Trophoblast cell (in vitro differentiated cells and primary cell): Measurements from ENCODE around the gene KCNJ15.
A peak's percentile ranks its signal among the peaks of the same experiment; 100 is the strongest.

Experiments
- DNase-seq, 2 donors: peaks; one replicate each; pipeline ENCODE4 v3.0.0-alpha.2; 2016
- H2AFZ ChIP-seq: 2 replicates; pipeline ENCODE4 v1.6.1; 2013; ENCODE audit warnings: low read length, moderate library complexity, mild to moderate bottlenecking; ENCODE audit not compliant: insufficient read depth, poor library complexity
- H2AK5ac ChIP-seq: 2 replicates; pipeline ENCODE4 v1.6.1; 2013; ENCODE audit warnings: mild to moderate bottlenecking, low read length
- H2BK120ac ChIP-seq: 2 replicates; pipeline ENCODE4 v1.6.1; 2013; ENCODE audit warnings: low read length, mild to moderate bottlenecking, moderate library complexity; ENCODE audit not compliant: insufficient read depth, poor library complexity
- H2BK12ac ChIP-seq: 2 replicates; pipeline ENCODE4 v1.6.1; 2013; ENCODE audit warnings: mild to moderate bottlenecking, low read length, moderate library complexity
- H2BK5ac ChIP-seq: 2 replicates; pipeline ENCODE4 v1.6.1; 2013; ENCODE audit warnings: low read length, low read depth, moderate library complexity, mild to moderate bottlenecking; ENCODE audit not compliant: poor library complexity
- H3K14ac ChIP-seq: 2 replicates; pipeline ENCODE4 v1.6.1; 2013; ENCODE audit warnings: mild to moderate bottlenecking, low read length
- H3K18ac ChIP-seq: 2 replicates; pipeline ENCODE4 v1.6.1; 2013; ENCODE audit warnings: mild to moderate bottlenecking, low read length
- H3K23ac ChIP-seq: 2 replicates; pipeline ENCODE4 v1.6.1; 2013; ENCODE audit warnings: low read length
- H3K27ac ChIP-seq: 2 replicates; pipeline ENCODE4 v1.5.1; 2013; ENCODE audit warnings: low read depth, mild to moderate bottlenecking, inconsistent platforms, low read length, moderate library complexity
- H3K27me3 ChIP-seq: 2 replicates; pipeline ENCODE4 v1.6.1; 2013; ENCODE audit warnings: inconsistent platforms, mild to moderate bottlenecking, low read length, moderate library complexity; ENCODE audit not compliant: insufficient read depth
- H3K36me3 ChIP-seq, 2 experiments: 1 replicate in 1 of 2; 2 replicates in 1 of 2; pipeline ENCODE4 v1.6.1; 2013; ENCODE audit warnings: low read length in 2 of 2, mild to moderate bottlenecking in 2 of 2, moderate library complexity in 1 of 2; ENCODE audit not compliant: insufficient read depth in 2 of 2, control insufficient read depth in 1 of 2
- H3K4ac ChIP-seq: 2 replicates; pipeline ENCODE4 v1.6.1; 2013; ENCODE audit warnings: low read depth, mild to moderate bottlenecking, low read length, moderate library complexity
- H3K4me1 ChIP-seq, 2 experiments: 1 replicate in 1 of 2; 2 replicates in 1 of 2; pipeline ENCODE4 v1.6.1; 2013; ENCODE audit warnings: low read length in 2 of 2, mild to moderate bottlenecking in 2 of 2, moderate library complexity in 1 of 2; ENCODE audit not compliant: insufficient read depth in 2 of 2, control insufficient read depth in 1 of 2
- H3K4me2 ChIP-seq: 2 replicates; pipeline ENCODE4 v1.6.1; 2013; ENCODE audit warnings: inconsistent platforms, mild to moderate bottlenecking, low read length, moderate library complexity
- H3K4me3 ChIP-seq: 2 replicates; pipeline ENCODE4 v1.5.1; 2013; ENCODE audit warnings: mild to moderate bottlenecking, low read depth, low read length, inconsistent platforms
- H3K79me1 ChIP-seq: one replicate; pipeline ENCODE4 v1.6.1; 2013; ENCODE audit warnings: low read length
- H3K79me2 ChIP-seq: 2 replicates; pipeline ENCODE4 v1.6.1; 2013; ENCODE audit warnings: low read length, mild to moderate bottlenecking; ENCODE audit not compliant: control insufficient read depth, insufficient read depth, poor library complexity
- H3K9ac ChIP-seq: 2 replicates; pipeline ENCODE4 v1.6.1; 2013; ENCODE audit warnings: mild to moderate bottlenecking, low read length
- H3K9me3 ChIP-seq: 2 replicates; pipeline ENCODE4 v1.6.1; 2013; ENCODE audit warnings: low read depth, mild to moderate bottlenecking, control low read depth, inconsistent platforms, low read length; ENCODE audit not compliant: insufficient read depth
- H4K12ac ChIP-seq: 2 replicates; pipeline ENCODE4 v1.6.1; 2013; ENCODE audit warnings: low read depth, mild to moderate bottlenecking, low read length, moderate library complexity
- H4K8ac ChIP-seq: 2 replicates; pipeline ENCODE4 v1.6.1; 2013; ENCODE audit warnings: low read depth, mild to moderate bottlenecking, low read length, moderate library complexity
- H4K91ac ChIP-seq: one replicate; pipeline ENCODE4 v1.6.1; 2013; ENCODE audit warnings: low read depth, mild to moderate bottlenecking, low read length, moderate library complexity
- WGBS: extraction: QIAGEN DNeasy Blood & Tissue Kit; methylation state at CpG from one replicate; pipeline ENCODE4 v1.1.7; 2013; ENCODE audit warnings: missing lambda C conversion rate; ENCODE audit not compliant: insufficient read length, insufficient coverage; ENCODE audit errors: extremely low coverage; 5-methylcytosine and 5-hydroxymethylcytosine counted together

The KCNJ15 gene

DNA sequence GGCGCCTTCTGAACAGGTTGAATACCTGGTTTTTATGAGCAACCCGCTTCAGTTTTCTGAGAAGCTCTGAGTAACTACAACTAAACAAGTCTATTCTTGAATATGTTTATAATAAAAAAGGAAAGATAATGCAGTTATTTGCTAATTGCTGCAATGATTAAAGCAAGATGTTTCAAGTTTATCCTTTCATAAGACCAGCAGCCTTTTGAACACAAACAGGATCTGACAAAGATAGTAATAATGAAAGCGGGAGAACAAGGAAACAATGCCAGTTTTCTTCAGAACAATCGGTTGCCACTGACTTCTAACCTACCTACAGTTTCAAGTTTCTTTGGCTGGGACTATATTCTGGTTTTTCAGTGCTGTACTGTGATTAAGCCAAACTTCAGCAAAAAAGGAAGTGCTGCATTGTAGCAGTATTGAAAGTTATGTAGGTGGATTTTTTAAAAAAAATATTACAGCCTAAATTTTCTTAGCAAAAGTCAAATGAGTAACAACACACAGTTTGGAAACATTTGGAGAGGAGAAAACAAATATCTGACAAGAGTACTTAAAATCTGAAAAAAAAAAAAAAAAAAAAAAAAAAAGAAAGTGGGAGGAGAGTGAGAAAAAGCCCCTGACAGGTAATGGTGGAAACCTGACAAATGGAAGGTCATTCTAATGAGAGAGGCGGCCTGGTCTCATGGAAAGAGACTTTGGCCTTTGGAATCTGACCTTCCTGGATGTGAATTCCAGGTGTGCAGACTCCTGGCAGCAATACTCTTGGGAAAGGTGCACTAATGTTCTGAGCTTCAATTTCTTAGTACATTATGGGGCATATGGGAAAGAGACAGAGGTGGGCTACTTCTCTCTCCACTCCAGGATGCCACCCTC lies 11.4 kb downstream of the KCNJ15 start:
- Histone ChIP-seq H3K23ac (no peak overlapping the region), H2AFZ (no peak overlapping the region), H4K12ac (no peak overlapping the region), H2AK5ac (no peak overlapping the region), H3K27me3 (no peaks in the 10 kb centered on the region), H4K8ac (no peak overlapping the region), H3K9me3 (peaks cover 2% of the 10 kb centered on the region), H3K79me1 (peaks cover 2% of the 10 kb centered on the region), H3K4me2 (no peak overlapping the region), H3K36me3 (no peaks in the 10 kb centered on the region), H3K27ac (no peak overlapping the region), H3K18ac (no peak overlapping the region), H2BK120ac (no peak overlapping the region), H3K4me1 (peaks cover 6 to 9% of the 10 kb centered on the region in 2 experiments), H3K14ac (peak overlapping the region; percentile 29), H2BK12ac (no peak overlapping the region), H3K4ac (no peak overlapping the region), H4K91ac (peak overlapping the region; percentile 30), H3K9ac (no peak overlapping the region), H3K79me2 (no peaks in the 10 kb centered on the region), H2BK5ac (no peak overlapping the region), H3K4me3 (no peak overlapping the region)
- WGBS: no CpG with 5 or more reads among the region's 5 CpGs
- DNase-seq: no peak

DNA sequence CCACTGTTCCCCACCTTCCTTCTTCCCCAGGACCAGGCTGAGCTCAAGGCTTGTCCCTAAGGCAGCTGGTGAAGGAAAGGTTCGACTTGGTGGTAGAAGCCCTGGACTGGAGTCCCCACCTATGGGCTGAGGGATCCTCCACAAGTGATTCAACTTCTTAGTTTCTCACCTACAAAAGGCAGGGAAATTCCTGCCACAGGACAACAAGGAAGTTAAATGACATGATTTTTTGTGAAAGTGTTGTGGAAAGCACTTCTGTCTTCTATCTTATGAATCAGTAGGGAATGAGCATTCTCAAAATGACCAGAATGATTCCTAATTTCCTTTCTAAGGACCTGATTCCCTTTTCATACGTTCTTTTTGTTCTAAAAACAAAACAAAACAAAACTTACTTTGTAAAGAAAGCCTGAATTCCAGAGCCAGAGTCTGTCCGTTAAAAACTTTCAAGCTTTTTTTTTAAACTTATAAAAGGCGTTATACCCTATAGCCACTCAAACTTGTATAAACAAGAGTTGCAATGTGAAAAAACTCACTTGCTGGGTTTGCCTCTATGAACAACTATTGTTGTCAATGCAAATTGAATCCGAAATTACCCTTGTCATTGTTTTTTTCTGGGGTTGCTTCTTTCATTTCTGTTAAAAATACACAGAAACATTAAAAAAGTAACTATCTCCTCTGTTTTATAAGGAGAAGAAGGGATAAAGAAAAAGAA lies 12.2 kb downstream of the KCNJ15 start:
- H3K27me3 ChIP-seq: no peaks in the 10 kb centered on the region
- H3K4me3 ChIP-seq: no peak overlapping the region
- H3K4me2 ChIP-seq: no peak overlapping the region
- peak overlapping the region; percentile 44 for H2AK5ac ChIP-seq
- no peak overlapping the region for H3K4ac ChIP-seq
- H3K18ac ChIP-seq: no peak overlapping the region
- no peak overlapping the region for H3K9ac ChIP-seq
- DNase-seq: no peak
- H4K8ac ChIP-seq: peak overlapping the region; percentile 6
- no peaks in the 10 kb centered on the region for H3K36me3 ChIP-seq
- H2BK5ac ChIP-seq: no peak overlapping the region
- peaks cover 6 to 9% of the 10 kb centered on the region in 2 experiments for H3K4me1 ChIP-seq
- no peaks in the 10 kb centered on the region for H3K9me3 ChIP-seq
- H2BK120ac ChIP-seq: no peak overlapping the region
- no peak overlapping the region for H3K27ac ChIP-seq
- H4K91ac ChIP-seq: peak overlapping the region; percentile 30
- no peak overlapping the region for H2AFZ ChIP-seq
- no peak overlapping the region for H2BK12ac ChIP-seq
- no CpG with 5 or more reads among the region's 5 CpGs for WGBS
- no peak overlapping the region for H4K12ac ChIP-seq
- no peak overlapping the region for H3K23ac ChIP-seq
- H3K14ac ChIP-seq: peak overlapping the region; percentile 29
- no peaks in the 10 kb centered on the region for H3K79me2 ChIP-seq
- peaks cover 2% of the 10 kb centered on the region for H3K79me1 ChIP-seq

DNA sequence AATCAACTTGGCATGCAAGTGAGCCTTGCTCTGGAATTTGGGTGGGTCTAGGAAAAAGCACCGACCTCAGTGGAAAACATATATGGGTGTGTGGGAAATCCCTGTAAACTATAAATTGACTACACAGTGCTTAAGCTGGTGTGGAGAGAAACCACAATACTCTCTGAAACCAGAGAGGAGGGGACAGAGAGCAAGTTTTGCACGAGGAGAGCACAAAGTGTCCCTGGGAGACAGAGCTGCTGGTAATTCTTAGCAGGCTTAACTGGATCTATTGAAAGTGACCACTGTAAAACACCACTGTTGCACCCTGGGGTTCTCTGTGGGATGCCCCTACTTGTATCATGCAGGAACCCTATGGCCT lies 12.8 kb downstream of the KCNJ15 start:
- no peak overlapping the region for H2BK5ac ChIP-seq
- no peak overlapping the region for H4K91ac ChIP-seq
- H2BK12ac ChIP-seq: no peak overlapping the region
- H3K14ac ChIP-seq: no peak overlapping the region
- H4K12ac ChIP-seq: no peak overlapping the region
- H3K4me2 ChIP-seq: no peak overlapping the region
- no peak overlapping the region for H2AFZ ChIP-seq
- no CpG with 5 or more reads among the region's 2 CpGs for WGBS
- H3K4me1 ChIP-seq: peaks cover 6 to 9% of the 10 kb centered on the region in 2 experiments
- no peaks in the 10 kb centered on the region for H3K36me3 ChIP-seq
- H2AK5ac ChIP-seq: no peak overlapping the region
- no peaks in the 10 kb centered on the region for H3K9me3 ChIP-seq
- no peak overlapping the region for H3K4me3 ChIP-seq
- no peak overlapping the region for H2BK120ac ChIP-seq
- no peak overlapping the region for H3K27ac ChIP-seq
- H3K27me3 ChIP-seq: no peaks in the 10 kb centered on the region
- no peak for DNase-seq
- no peak overlapping the region for H3K4ac ChIP-seq
- H3K79me1 ChIP-seq: peaks cover 2% of the 10 kb centered on the region
- H3K79me2 ChIP-seq: no peaks in the 10 kb centered on the region
- no peak overlapping the region for H3K9ac ChIP-seq
- H3K18ac ChIP-seq: no peak overlapping the region
- H3K23ac ChIP-seq: no peak overlapping the region
- no peak overlapping the region for H4K8ac ChIP-seq

DNA sequence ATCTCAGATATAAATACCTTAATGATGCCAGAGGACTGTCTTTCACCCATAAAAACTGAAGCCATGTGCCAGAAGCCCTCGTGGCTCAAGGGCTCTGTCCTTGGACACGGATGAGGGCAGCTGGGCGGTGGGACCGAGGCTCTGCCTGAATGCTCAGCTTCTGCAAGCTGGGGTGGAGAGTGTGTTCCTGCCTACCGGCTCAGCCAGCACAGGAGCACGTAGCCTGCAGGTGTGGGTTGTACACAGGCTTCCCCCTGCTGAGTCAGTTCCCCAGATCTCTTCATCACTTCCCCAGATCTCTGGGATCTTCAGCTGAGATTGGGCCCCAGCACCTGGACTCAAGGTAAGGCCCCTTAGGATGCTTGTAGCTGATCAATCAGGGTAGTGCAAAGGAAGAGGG lies 15.4 kb downstream of the KCNJ15 start:
- Histone ChIP-seq H3K18ac (no peak overlapping the region), H2BK5ac (no peak overlapping the region), H3K27ac (no peak overlapping the region), H3K79me1 (peaks cover 2% of the 10 kb centered on the region), H3K4ac (no peak overlapping the region), H2AK5ac (peak overlapping the region; percentile 67), H4K12ac (no peak overlapping the region), H3K27me3 (no peaks in the 10 kb centered on the region), H3K79me2 (no peaks in the 10 kb centered on the region), H2BK12ac (peak overlapping the region; percentile 13), H4K8ac (peak overlapping the region; percentile 32), H3K4me1 (peaks cover 6 to 9% of the 10 kb centered on the region in 2 experiments), H3K4me3 (no peak overlapping the region), H3K4me2 (no peak overlapping the region), H3K36me3 (no peaks in the 10 kb centered on the region), H4K91ac (peak overlapping the region; percentile 11), H3K9ac (no peak overlapping the region), H3K9me3 (no peaks in the 10 kb centered on the region), H3K14ac (peak overlapping the region; percentile 45), H2BK120ac (no peak overlapping the region), H2AFZ (no peak overlapping the region), H3K23ac (no peak overlapping the region)
- WGBS: no CpG with 5 or more reads among the region's 6 CpGs
- DNase-seq: no peak
